GM23338 (cell line): ENCODE data around the gene FYTTD1. TPM values are rescaled to one million over a fixed set of nuclear protein-coding genes. Genes with fewer than 3 reads are reported as not detected.

ENCODE experiments used
- ATAC-seq: fragments of 200-7000 bp; cut with Tn5 transposase; 3 replicates; pipeline ENCODE4 v1.9.1; 2020
- DNase-seq: peaks from one replicate; pipeline ENCODE4 v3.0.0-alpha.2; 2015; ENCODE audit warnings: low spot score
- H2AFZ ChIP-seq: fragments of 200-600 bp; sonication (generic); 2 replicates; pipeline ENCODE4 v1.8.0; 2016; ENCODE audit warnings: antibody characterized with exemption, mild to moderate bottlenecking, moderate library complexity
- H3F3A ChIP-seq: fragments of 200-600 bp; sonication (generic); replicated peaks from 2 replicates; pipeline ENCODE4 v1.8.0; 2017; ENCODE audit warnings: antibody characterized with exemption, mixed run types, low read depth
- H3K27ac ChIP-seq: fragments of 200-600 bp; sonication (generic); 2 replicates; pipeline ENCODE4 v1.6.1; 2016; ENCODE audit warnings: low read depth
- H3K27me3 ChIP-seq: fragments of 200-600 bp; sonication (generic); 2 replicates; pipeline ENCODE4 v1.8.0; 2016; ENCODE audit warnings: mild to moderate bottlenecking, mixed run types, moderate library complexity; ENCODE audit not compliant: insufficient read depth
- H3K36me3 ChIP-seq: fragments of 200-600 bp; sonication (generic); 2 replicates; pipeline ENCODE4 v1.8.0; 2016; ENCODE audit warnings: mild to moderate bottlenecking; ENCODE audit not compliant: insufficient read depth
- H3K4me1 ChIP-seq: fragments of 200-600 bp; sonication (generic); 2 replicates; pipeline ENCODE4 v1.8.0; 2016; ENCODE audit warnings: mild to moderate bottlenecking, moderate library complexity; ENCODE audit not compliant: insufficient read depth
- H3K4me2 ChIP-seq: fragments of 200-600 bp; sonication (generic); 2 replicates; pipeline ENCODE4 v1.7.1; 2017; ENCODE audit warnings: mixed run types
- H3K4me3 ChIP-seq: fragments of 200-600 bp; sonication (generic); 2 replicates; pipeline ENCODE4 v1.6.1; 2016; ENCODE audit warnings: mixed run types
- H3K79me2 ChIP-seq: fragments of 200-600 bp; sonication (generic); replicated peaks from 2 replicates; pipeline ENCODE4 v1.8.0; 2017; ENCODE audit warnings: mild to moderate bottlenecking; ENCODE audit not compliant: insufficient read depth
- H3K9me2 ChIP-seq: fragments of 200-600 bp; sonication (generic); 2 replicates; pipeline ENCODE4 v1.8.0; 2017; ENCODE audit not compliant: insufficient read depth
- H4K20me1 ChIP-seq: fragments of 200-600 bp; sonication (generic); replicated peaks from 2 replicates; pipeline ENCODE4 v1.8.0; 2017; ENCODE audit warnings: mild to moderate bottlenecking; ENCODE audit not compliant: insufficient read depth
- H3K27ac Mint-ChIP-seq: 2 replicates; pipeline ENCODE4 v1.8.0; 2020; ENCODE audit warnings: inconsistent platforms, mild to moderate bottlenecking, moderate library complexity, mixed read lengths
- H3K27me3 Mint-ChIP-seq: 3 replicates; pipeline ENCODE4 v1.8.0; 2022; ENCODE audit warnings: low read depth, mild to moderate bottlenecking, moderate library complexity, mixed read lengths, inconsistent platforms; ENCODE audit not compliant: insufficient read depth, poor library complexity
- H3K36me3 Mint-ChIP-seq: 3 replicates; pipeline ENCODE4 v1.8.0; 2021; ENCODE audit warnings: low read depth, mild to moderate bottlenecking, inconsistent platforms, moderate library complexity, mixed read lengths
- H3K4me1 Mint-ChIP-seq: 3 replicates; pipeline ENCODE4 v1.8.0; 2020; ENCODE audit warnings: mild to moderate bottlenecking, inconsistent platforms, mixed read lengths
- H3K4me3 Mint-ChIP-seq: 3 replicates; pipeline ENCODE4 v1.8.0; 2021; ENCODE audit warnings: moderate library complexity, mild to moderate bottlenecking, inconsistent platforms, mixed read lengths
- H3K9me3 Mint-ChIP-seq: 3 replicates; pipeline ENCODE4 v1.8.0; 2020; ENCODE audit warnings: moderate library complexity, mild to moderate bottlenecking, inconsistent platforms, mixed read lengths
- CREB1 ChIP-seq: fragments of 250-450 bp; sonication (Bioruptor Pico); IDR thresholded peaks from 2 replicates; pipeline ENCODE4 v1.5.0; 2020; ENCODE audit warnings: low read depth, mild to moderate bottlenecking, moderate library complexity
- EZH2 ChIP-seq: fragments of 200-600 bp; sonication (generic); IDR thresholded peaks from one replicate; pipeline ENCODE4 v1.8.0; 2017; ENCODE audit warnings: antibody characterized with exemption, mild to moderate bottlenecking, low read depth; ENCODE audit not compliant: unreplicated experiment
- JUNB ChIP-seq: IDR thresholded peaks from one replicate; pipeline ENCODE4 v1.6.1; 2016; ENCODE audit warnings: antibody characterized with exemption; ENCODE audit not compliant: unreplicated experiment
- NANOG ChIP-seq: IDR thresholded peaks from 2 replicates; pipeline ENCODE4 v1.6.1; 2016; ENCODE audit warnings: antibody characterized with exemption, borderline replicate concordance
- POLR2AphosphoS5 ChIP-seq: IDR thresholded peaks from 2 replicates; pipeline ENCODE4 v1.6.1; 2016; ENCODE audit warnings: antibody characterized with exemption, low read depth
- REST ChIP-seq: IDR thresholded peaks from one replicate; pipeline ENCODE4 v1.6.1; 2018; ENCODE audit warnings: antibody characterized with exemption; ENCODE audit not compliant: unreplicated experiment
- STAT1 ChIP-seq: IDR thresholded peaks from one replicate; pipeline ENCODE4 v1.6.1; 2016; ENCODE audit warnings: antibody characterized with exemption; ENCODE audit not compliant: unreplicated experiment
- polyA plus RNA-seq: library from polyadenylated mRNA; unstranded; fragments of >200 nt; fragmentation: Nextera tagmentation; extraction: Ambion mirVana; gene quantifications from 2 replicates; pipeline ENCODE4 v1.2.1, GENCODE V29; 2016
- total RNA-seq: library from RNA; depleted of rRNA; stranded (reverse); fragments of >200 nt; shearing (Covaris generic); gene quantifications from 2 replicates; pipeline ENCODE4 v1.2.3, GENCODE V29; 2014
- TF ChIP-seq, protein P1 (sequence below): fragments of 250-450 bp; sonication (Bioruptor Pico); IDR thresholded peaks from 2 replicates; pipeline ENCODE4 v1.5.0; 2020; ENCODE audit warnings: mild to moderate bottlenecking, moderate library complexity
- TF ChIP-seq, protein P2 (sequence below): IDR thresholded peaks from 2 replicates; pipeline ENCODE4 v1.6.1; 2016; ENCODE audit warnings: antibody characterized with exemption
- TF ChIP-seq, protein P3 (sequence below), 2 experiments: fragments of 200-600 bp in 1 of 2; sonication (generic) in 1 of 2; conservative IDR thresholded peaks; 2 replicates each; pipeline versions ENCODE4 v1.5.1 to v1.6.1; 2016 to 2017; ENCODE audit warnings: antibody characterized with exemption in 2 of 2, low read depth in 2 of 2, mild to moderate bottlenecking in 2 of 2, moderate library complexity in 1 of 2

The FYTTD1 gene
- total and polyA plus RNA-seq, 2 experiments from 2014 or later, result 13.7 to 14.8 TPM

- ATAC-seq (peak; percentile 65), DNase-seq (peak; percentile 76)
- Mint-ChIP-seq H3K36me3 (no peaks in the 10 kb centered on the region; the same call in 2 of the 3 replicates), H3K27ac (no peak overlapping the region), H3K9me3 (no peaks in the 10 kb centered on the region), H3K27me3 (peaks cover 25% of the 10 kb centered on the region), H3K4me3 (peak overlapping the region; percentile 88), H3K4me1 (peaks cover 21% of the 10 kb centered on the region)
- no peak overlapping the region for H3K27ac ChIP-seq
- H4K20me1 ChIP-seq, result 0 out of 2 replicates have a peak, but pooled peaks cover 5% of the 10 kb centered on the region
- H3K4me1 ChIP-seq, result peaks cover 25% of the 10 kb centered on the region
- peak; percentile 66 for TF ChIP-seq CREB1 (CRISPR knock-in tag)
- TF ChIP-seq, protein P1, sequence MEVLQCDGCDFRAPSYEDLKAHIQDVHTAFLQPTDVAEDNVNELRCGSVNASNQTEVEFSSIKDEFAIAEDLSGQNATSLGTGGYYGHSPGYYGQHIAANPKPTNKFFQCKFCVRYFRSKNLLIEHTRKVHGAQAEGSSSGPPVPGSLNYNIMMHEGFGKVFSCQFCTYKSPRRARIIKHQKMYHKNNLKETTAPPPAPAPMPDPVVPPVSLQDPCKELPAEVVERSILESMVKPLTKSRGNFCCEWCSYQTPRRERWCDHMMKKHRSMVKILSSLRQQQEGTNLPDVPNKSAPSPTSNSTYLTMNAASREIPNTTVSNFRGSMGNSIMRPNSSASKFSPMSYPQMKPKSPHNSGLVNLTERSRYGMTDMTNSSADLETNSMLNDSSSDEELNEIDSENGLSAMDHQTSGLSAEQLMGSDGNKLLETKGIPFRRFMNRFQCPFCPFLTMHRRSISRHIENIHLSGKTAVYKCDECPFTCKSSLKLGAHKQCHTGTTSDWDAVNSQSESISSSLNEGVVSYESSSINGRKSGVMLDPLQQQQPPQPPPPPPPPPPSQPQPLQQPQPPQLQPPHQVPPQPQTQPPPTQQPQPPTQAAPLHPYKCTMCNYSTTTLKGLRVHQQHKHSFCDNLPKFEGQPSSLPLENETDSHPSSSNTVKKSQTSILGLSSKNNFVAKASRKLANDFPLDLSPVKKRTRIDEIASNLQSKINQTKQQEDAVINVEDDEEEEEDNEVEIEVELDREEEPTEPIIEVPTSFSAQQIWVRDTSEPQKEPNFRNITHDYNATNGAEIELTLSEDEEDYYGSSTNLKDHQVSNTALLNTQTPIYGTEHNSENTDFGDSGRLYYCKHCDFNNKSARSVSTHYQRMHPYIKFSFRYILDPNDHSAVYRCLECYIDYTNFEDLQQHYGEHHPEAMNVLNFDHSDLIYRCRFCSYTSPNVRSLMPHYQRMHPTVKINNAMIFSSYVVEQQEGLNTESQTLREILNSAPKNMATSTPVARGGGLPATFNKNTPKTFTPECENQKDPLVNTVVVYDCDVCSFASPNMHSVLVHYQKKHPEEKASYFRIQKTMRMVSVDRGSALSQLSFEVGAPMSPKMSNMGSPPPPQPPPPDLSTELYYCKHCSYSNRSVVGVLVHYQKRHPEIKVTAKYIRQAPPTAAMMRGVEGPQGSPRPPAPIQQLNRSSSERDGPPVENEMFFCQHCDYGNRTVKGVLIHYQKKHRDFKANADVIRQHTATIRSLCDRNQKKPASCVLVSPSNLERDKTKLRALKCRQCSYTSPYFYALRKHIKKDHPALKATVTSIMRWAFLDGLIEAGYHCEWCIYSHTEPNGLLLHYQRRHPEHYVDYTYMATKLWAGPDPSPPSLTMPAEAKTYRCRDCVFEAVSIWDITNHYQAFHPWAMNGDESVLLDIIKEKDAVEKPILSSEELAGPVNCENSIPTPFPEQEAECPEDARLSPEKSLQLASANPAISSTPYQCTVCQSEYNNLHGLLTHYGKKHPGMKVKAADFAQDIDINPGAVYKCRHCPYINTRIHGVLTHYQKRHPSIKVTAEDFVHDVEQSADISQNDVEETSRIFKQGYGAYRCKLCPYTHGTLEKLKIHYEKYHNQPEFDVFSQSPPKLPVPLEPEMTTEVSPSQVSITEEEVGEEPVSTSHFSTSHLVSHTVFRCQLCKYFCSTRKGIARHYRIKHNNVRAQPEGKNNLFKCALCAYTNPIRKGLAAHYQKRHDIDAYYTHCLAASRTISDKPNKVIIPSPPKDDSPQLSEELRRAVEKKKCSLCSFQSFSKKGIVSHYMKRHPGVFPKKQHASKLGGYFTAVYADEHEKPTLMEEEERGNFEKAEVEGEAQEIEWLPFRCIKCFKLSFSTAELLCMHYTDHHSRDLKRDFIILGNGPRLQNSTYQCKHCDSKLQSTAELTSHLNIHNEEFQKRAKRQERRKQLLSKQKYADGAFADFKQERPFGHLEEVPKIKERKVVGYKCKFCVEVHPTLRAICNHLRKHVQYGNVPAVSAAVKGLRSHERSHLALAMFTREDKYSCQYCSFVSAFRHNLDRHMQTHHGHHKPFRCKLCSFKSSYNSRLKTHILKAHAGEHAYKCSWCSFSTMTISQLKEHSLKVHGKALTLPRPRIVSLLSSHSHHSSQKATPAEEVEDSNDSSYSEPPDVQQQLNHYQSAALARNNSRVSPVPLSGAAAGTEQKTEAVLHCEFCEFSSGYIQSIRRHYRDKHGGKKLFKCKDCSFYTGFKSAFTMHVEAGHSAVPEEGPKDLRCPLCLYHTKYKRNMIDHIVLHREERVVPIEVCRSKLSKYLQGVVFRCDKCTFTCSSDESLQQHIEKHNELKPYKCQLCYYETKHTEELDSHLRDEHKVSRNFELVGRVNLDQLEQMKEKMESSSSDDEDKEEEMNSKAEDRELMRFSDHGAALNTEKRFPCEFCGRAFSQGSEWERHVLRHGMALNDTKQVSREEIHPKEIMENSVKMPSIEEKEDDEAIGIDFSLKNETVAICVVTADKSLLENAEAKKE (CRISPR knock-in tag), result no peak
- peak overlapping the region; percentile 95 for H2AFZ ChIP-seq
- H3K36me3 ChIP-seq, result no peaks in the 10 kb centered on the region
- peaks cover 24% of the 10 kb centered on the region for H3K79me2 ChIP-seq
- H3K4me3 ChIP-seq, result peak overlapping the region; percentile 91
- H3K27me3 ChIP-seq, result peaks cover 54% of the 10 kb centered on the region
- peaks cover 13% of the 10 kb centered on the region; the same call in 1 of the 2 replicates for H3F3A ChIP-seq
- H3K9me2 ChIP-seq, result no peaks in the 10 kb centered on the region
- peak overlapping the region; percentile 95 for H3K4me2 ChIP-seq
These were observed 425 bp upstream of the FYTTD1 start for GRCh38 chr3:197749315-197749600.

DNA sequence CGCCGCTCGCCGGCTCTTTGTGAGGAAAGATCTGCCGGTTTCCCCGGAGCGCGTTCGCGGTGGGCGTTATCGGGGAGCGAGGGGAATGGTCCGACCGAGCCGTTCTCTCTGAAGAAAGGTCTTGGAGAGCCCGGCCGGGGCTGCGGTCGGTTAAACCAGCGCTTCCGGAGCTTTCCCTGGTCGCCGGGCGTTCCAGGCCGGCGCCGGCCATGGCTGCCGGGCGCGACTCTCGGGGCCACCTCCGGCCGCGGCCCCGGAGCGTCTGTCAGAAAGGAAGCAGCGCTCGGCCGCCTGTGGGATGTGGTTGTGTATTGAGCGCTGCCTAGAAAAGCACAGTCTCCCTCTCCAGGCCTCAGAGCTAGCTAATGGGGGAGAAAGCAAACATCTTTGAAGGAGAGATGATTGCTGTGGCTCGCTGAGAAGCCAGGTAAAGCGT, 731 bp downstream of the FYTTD1 start:
- Histone ChIP-seq H3K4me1 (peaks cover 25% of the 10 kb centered on the region), H3F3A (peaks cover 13% of the 10 kb centered on the region; the same call in 1 of the 2 replicates), H3K79me2 (peaks cover 33% of the 10 kb centered on the region), H3K4me3 (peak overlapping the region; percentile 91), H3K27ac (no peak overlapping the region), H3K4me2 (peak overlapping the region; percentile 95), H3K36me3 (no peaks in the 10 kb centered on the region), H3K27me3 (peaks cover 54% of the 10 kb centered on the region), H2AFZ (peak overlapping the region; percentile 95), H4K20me1 (0 out of 2 replicates have a peak, but pooled peaks cover 5% of the 10 kb centered on the region), H3K9me2 (no peaks in the 10 kb centered on the region)
- H3K4me1 Mint-ChIP-seq, result peaks cover 21% of the 10 kb centered on the region
- no peaks in the 10 kb centered on the region for H3K9me3 Mint-ChIP-seq
- H3K27ac Mint-ChIP-seq, result no peak overlapping the region
- H3K27me3 Mint-ChIP-seq, result peaks cover 23% of the 10 kb centered on the region
- DNase-seq, result peak; percentile 83
- H3K36me3 Mint-ChIP-seq, result no peaks in the 10 kb centered on the region; the same call in 2 of the 3 replicates
- peak; percentile 79 for ATAC-seq
- H3K4me3 Mint-ChIP-seq, result peak overlapping the region; percentile 94
- TF ChIP-seq JUNB, result no peak
- TF ChIP-seq REST, result no peak
- TF ChIP-seq, protein P2, sequence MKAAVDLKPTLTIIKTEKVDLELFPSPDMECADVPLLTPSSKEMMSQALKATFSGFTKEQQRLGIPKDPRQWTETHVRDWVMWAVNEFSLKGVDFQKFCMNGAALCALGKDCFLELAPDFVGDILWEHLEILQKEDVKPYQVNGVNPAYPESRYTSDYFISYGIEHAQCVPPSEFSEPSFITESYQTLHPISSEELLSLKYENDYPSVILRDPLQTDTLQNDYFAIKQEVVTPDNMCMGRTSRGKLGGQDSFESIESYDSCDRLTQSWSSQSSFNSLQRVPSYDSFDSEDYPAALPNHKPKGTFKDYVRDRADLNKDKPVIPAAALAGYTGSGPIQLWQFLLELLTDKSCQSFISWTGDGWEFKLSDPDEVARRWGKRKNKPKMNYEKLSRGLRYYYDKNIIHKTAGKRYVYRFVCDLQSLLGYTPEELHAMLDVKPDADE, result no peak
- TF ChIP-seq NANOG, result no peak
- TF ChIP-seq STAT1, result no peak
- no peak for TF ChIP-seq POLR2AphosphoS5
- TF ChIP-seq, protein P3, sequence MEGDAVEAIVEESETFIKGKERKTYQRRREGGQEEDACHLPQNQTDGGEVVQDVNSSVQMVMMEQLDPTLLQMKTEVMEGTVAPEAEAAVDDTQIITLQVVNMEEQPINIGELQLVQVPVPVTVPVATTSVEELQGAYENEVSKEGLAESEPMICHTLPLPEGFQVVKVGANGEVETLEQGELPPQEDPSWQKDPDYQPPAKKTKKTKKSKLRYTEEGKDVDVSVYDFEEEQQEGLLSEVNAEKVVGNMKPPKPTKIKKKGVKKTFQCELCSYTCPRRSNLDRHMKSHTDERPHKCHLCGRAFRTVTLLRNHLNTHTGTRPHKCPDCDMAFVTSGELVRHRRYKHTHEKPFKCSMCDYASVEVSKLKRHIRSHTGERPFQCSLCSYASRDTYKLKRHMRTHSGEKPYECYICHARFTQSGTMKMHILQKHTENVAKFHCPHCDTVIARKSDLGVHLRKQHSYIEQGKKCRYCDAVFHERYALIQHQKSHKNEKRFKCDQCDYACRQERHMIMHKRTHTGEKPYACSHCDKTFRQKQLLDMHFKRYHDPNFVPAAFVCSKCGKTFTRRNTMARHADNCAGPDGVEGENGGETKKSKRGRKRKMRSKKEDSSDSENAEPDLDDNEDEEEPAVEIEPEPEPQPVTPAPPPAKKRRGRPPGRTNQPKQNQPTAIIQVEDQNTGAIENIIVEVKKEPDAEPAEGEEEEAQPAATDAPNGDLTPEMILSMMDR (conservative IDR thresholded peaks at IDR 0.05; ENCODE audit: low read depth in 2 of 2), result no peak
- no peak for TF ChIP-seq EZH2
